ENCODE results near the gene NSG1. TPM values are rescaled to one million over a fixed set of nuclear protein-coding genes. Genes with fewer than 3 reads are reported as not detected.

NSG1 gene
- total RNA-seq, 1 donor = 0.09 TPM

DNA sequence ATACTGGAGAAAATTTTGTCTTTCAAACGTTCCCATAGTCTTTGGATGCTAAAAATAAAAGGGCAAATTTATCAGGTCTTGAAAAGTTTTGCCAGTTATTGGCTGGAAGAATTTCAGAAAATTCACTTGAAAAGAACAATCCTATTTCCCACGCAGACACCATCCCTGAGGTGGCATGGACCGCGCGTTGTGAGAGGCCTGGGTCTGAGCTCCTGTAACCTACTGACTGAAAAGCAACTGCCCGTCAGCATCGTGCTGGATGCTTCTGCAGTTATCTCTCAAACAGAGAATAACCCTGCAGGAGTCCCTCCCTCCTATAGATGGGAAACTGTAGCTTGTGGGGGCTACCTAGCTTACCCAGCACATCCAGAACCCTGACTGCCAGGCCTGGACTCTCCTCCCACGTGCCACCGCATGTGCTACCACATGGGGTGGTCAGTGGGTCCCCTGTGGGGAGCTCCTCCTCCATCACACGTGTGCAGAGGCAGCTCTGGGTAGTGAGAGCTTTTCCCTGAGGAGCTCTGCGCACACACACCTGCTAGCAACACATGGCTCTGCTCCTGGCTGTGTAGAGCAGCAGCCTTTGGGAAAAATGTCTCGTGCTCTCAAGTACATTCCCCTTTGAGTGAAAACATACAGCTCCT lies 36.1 kb downstream of the NSG1 start:
- TF ChIP-seq, protein P1, sequence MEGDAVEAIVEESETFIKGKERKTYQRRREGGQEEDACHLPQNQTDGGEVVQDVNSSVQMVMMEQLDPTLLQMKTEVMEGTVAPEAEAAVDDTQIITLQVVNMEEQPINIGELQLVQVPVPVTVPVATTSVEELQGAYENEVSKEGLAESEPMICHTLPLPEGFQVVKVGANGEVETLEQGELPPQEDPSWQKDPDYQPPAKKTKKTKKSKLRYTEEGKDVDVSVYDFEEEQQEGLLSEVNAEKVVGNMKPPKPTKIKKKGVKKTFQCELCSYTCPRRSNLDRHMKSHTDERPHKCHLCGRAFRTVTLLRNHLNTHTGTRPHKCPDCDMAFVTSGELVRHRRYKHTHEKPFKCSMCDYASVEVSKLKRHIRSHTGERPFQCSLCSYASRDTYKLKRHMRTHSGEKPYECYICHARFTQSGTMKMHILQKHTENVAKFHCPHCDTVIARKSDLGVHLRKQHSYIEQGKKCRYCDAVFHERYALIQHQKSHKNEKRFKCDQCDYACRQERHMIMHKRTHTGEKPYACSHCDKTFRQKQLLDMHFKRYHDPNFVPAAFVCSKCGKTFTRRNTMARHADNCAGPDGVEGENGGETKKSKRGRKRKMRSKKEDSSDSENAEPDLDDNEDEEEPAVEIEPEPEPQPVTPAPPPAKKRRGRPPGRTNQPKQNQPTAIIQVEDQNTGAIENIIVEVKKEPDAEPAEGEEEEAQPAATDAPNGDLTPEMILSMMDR (IDR thresholded peaks at IDR 0.05; ENCODE audit: insufficient read depth, low read length) = no peak
- no peak overlapping the region for H3K4me3 ChIP-seq (ENCODE audit: low read depth, low read length)
- no peak for DNase-seq (ENCODE audit: low read depth)

DNA sequence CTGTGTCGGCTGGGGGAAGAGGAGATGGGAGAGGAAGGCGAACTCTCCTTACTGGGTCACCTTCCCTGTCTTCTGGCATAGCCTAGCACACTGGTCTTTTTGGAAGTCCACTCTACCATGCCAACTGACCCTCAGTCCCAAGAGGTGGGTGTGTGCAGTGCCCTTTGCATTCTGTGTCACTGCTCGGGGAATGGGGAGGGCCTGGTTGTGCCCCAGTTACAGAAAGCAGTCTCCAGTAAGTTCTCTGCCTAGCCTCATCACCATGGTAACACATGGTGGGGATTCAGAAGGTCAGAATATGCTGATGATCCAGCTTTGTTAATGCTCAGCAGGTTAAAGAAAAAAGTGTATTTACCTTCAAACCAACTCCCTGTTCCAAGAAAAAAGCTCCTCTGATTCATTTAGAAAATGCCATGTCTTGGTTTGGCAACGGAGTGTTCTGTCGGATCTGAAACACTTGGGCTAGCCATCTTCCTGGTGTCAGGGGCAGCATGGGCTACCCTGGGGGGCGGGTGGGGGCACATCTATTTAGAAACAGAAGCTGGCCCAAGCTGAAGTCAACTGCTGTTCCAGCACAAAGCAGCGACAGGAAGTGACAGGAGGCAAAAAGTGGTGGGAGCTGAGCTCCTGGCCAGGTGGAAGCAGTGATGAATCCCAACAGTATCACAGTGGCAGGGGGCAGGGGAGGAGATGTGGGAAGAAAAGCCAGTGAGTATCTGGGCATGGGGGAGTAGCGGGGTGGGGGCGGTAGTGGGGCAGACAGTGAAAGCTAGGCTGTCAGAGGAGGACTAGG lies 37.0 kb downstream of the NSG1 start:
- no peak for DNase-seq (ENCODE audit: low read depth)
- H3K4me3 ChIP-seq (ENCODE audit: low read depth, low read length) = no peak overlapping the region
- TF ChIP-seq, protein P1 (IDR thresholded peaks at IDR 0.05; ENCODE audit: insufficient read depth, low read length) = no peak

DNA sequence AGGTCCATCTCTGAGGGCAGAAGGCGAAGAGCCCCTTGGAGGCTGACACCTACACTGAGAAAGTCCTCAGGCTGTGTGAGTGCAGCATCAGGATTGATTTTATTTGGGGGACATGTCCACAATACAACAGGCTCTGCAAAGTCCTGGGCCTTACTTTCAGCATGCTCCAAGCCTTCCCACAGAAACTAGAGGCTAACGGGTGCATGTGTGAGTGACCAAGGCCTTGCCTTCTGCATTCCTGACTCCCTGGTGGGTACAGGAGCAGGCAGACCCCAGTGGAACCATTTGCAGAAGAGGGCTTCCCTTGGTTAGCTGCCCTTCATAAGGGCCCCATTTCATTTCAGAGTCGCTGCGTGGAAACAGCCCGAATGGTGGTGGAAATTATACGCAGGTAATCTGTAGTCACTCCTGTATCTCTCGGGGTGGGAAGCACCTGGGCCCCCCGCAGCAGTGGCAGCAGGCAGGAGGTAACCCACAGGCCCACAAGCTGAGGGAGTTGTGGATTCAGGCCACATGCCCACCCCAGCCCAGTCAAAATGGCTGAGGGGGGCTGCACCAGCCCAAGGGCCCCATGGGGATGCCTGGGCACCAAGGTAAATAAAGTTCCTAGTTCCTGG lies 37.7 kb downstream of the NSG1 start:
- TF ChIP-seq, protein P1 (IDR thresholded peaks at IDR 0.05; ENCODE audit: insufficient read depth, low read length) = no peak
- H3K4me3 ChIP-seq (ENCODE audit: low read depth, low read length) = no peak overlapping the region
- no peak for DNase-seq (ENCODE audit: low read depth)

DNA sequence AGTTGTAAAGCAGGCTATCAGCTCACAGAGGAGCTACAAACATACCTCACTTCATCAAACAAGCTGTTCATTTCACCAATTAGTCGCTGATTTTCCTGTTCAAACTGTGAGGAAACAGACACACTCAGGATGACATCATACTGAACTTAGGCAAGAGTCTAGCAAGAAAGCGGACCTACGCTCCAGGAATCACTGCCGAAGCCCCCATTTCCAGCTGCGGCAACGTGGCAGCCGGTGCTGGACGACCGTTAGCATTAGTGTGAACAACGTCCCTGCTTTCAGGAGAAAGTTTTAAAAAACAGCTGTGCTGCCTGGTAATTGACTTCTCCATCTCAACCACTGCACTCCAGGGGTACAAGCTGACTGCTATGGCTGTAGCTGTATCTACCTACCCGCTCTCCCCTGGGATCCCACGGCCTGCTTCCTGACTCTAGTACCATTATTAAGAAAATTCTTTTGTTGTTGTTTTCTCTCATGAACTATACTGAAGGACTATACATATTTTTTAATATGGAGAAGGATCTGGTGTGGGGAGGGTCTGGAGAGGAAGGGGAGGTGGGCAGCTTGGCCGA lies 38.3 kb downstream of the NSG1 start:
- TF ChIP-seq, protein P1 (IDR thresholded peaks at IDR 0.05; ENCODE audit: insufficient read depth, low read length) = no peak
- H3K4me3 ChIP-seq (ENCODE audit: low read depth, low read length) = no peak overlapping the region
- DNase-seq (ENCODE audit: low read depth) = no peak

DNA sequence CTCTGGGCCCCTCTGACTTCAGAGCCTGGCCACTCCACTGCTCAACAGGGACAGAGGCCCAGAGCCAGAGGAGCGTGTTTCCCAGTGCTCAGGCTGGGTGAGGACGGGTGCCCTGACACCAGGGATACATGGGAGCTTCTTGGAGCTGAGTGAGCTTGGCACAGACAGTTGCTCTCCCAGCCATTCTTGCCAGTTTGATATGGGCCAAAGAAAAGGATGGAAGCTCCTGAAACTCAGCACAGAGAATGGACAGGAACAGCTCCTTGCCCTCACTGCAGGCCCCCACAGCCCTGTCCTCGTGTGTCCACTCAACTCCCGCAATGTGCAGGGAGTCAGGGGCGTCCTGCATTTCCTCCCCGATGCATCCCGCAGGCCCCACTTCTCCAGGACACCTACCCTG lies 38.8 kb downstream of the NSG1 start:
- DNase-seq (ENCODE audit: low read depth) = no peak
- TF ChIP-seq, protein P1 (IDR thresholded peaks at IDR 0.05; ENCODE audit: insufficient read depth, low read length) = no peak
- no peak overlapping the region for H3K4me3 ChIP-seq (ENCODE audit: low read depth, low read length)

DNA sequence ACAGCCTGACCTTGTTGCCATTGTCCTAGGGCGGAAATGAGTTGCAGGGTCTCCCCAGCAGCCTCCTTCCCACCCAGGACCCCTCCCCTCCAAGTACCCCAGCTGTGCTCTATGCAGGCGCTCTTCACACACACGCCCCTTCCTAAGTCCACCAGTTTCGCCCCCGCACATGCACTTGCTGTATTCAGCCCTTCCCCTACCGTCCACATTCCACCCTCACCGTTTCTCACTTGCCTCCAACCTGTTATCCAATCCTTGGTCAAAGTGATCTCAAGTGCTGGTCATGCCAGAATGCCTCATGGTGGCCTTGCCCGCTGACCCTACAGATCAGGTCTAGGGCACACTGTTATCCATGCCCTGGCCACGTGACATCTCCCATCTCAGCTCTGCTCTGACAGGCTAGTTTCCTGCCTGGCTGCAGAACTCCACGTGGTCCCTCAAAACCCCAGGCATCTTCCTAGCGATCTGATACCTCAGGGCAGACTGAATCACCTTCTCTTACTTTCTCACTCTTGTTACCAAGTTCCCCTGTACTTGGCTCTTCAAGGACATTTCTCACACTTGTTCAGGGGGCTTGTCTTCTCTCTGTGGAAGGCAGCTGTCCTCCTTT lies 39.7 kb downstream of the NSG1 start:
- no peak for DNase-seq (ENCODE audit: low read depth)

More for the DNA sequence above, 39.7 kb downstream of the NSG1 start:
- no peak overlapping the region for H3K4me3 ChIP-seq (ENCODE audit: low read depth, low read length)
- TF ChIP-seq, protein P1 (IDR thresholded peaks at IDR 0.05; ENCODE audit: insufficient read depth, low read length) = no peak
